ENCODE results near the gene HSD17B8.

DNA sequence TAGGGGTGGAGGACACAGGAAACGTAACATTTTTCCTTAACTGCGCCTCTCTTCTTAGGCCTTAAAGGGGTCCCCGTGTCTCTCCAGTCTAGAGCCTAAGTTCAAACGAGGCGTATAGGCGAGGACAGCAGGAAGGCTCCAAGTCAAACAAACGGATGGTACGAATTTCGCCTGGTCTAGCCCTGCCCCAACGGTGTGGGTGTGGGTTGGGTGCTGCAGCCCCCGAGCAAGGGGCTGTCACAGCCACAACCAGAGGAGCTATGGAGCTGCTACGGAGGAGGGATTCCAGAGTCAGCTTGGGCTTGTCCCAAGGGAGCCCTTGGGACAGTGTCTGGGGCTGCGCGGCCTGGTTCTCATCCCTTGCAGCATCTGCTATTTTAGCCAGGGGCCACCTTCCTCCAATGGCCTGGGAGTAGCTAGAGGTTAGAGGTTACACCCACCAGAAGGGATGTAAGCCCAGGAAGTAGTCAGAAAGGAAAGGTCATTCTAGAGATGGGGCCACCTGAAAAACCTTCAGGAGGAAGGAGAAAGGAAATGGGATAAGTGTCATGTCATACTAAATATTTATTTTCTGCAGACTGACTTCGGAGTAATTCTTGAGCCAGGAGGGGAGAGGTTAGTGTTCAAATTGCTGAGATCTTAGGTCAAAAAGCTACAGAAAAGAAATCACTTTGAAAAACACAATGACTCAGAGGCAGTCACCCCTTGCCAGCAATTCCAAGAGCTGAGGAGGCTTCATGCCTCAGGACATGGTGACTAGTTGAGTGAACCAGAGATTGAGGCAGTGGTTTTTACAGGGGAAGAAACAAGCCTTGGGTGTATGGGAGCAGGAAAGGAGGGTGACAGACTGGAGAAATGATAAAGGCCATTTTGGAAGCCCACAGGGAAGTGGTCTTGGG lies 45.5 kb downstream of the HSD17B8 start:
- TF ChIP-seq, protein P1, sequence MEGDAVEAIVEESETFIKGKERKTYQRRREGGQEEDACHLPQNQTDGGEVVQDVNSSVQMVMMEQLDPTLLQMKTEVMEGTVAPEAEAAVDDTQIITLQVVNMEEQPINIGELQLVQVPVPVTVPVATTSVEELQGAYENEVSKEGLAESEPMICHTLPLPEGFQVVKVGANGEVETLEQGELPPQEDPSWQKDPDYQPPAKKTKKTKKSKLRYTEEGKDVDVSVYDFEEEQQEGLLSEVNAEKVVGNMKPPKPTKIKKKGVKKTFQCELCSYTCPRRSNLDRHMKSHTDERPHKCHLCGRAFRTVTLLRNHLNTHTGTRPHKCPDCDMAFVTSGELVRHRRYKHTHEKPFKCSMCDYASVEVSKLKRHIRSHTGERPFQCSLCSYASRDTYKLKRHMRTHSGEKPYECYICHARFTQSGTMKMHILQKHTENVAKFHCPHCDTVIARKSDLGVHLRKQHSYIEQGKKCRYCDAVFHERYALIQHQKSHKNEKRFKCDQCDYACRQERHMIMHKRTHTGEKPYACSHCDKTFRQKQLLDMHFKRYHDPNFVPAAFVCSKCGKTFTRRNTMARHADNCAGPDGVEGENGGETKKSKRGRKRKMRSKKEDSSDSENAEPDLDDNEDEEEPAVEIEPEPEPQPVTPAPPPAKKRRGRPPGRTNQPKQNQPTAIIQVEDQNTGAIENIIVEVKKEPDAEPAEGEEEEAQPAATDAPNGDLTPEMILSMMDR (IDR thresholded peaks at IDR 0.05), result no peak
- no peak for TF ChIP-seq POLR2A (IDR thresholded peaks at IDR 0.05)

Data from lower leg skin (tissue), 3 donors.